Astrocyte (in vitro differentiated cells and primary cell): ENCODE results near the gene GSG1L. TPM values are rescaled to one million over a fixed set of nuclear protein-coding genes. Genes with fewer than 3 reads are reported as not detected.
A peak's percentile ranks its signal among the peaks of the same experiment; 100 is the strongest.

Source experiments
- DNase-seq: peaks from one replicate; pipeline ENCODE4 v3.0.0-alpha.2; 2010; ENCODE audit warnings: low read depth
- FAIRE-seq: peaks from 2 replicates; lab custom pipeline; 2011; peaks lifted over from hg19 to GRCh38; lab: Jason Lieb, UNC
- H2AFZ ChIP-seq: 2 replicates; pipeline ENCODE4 v1.6.0; 2012; ENCODE audit warnings: low read depth, low read length, inconsistent platforms
- H3K27ac ChIP-seq: 2 replicates; pipeline ENCODE4 v1.5.1; 2011; ENCODE audit warnings: low read depth, low read length, inconsistent platforms
- H3K27me3 ChIP-seq: 2 replicates; pipeline ENCODE4 v1.6.0; 2011; ENCODE audit warnings: low read length, inconsistent platforms; ENCODE audit not compliant: insufficient read depth
- H3K36me3 ChIP-seq: 2 replicates; pipeline ENCODE4 v1.5.1; 2011; ENCODE audit warnings: low read length, inconsistent platforms; ENCODE audit not compliant: insufficient read depth
- H3K4me1 ChIP-seq: 2 replicates; pipeline ENCODE4 v1.5.1; 2011; ENCODE audit warnings: low read length, inconsistent platforms; ENCODE audit not compliant: insufficient read depth
- H3K4me2 ChIP-seq: 2 replicates; pipeline ENCODE4 v1.6.0; 2012; ENCODE audit warnings: low read length, inconsistent platforms
- H3K4me3 ChIP-seq: 2 replicates; pipeline ENCODE4 v1.5.1; 2011; ENCODE audit warnings: low read depth, mild to moderate bottlenecking, low read length, inconsistent platforms; ENCODE audit not compliant: insufficient read depth
- H3K79me2 ChIP-seq: 2 replicates; pipeline ENCODE4 v1.6.0; 2012; ENCODE audit warnings: mild to moderate bottlenecking, low read length, inconsistent platforms; ENCODE audit not compliant: insufficient read depth
- H3K9ac ChIP-seq: 2 replicates; pipeline ENCODE4 v1.6.0; 2012; ENCODE audit warnings: mild to moderate bottlenecking, low read length, inconsistent platforms
- H3K9me3 ChIP-seq: 2 replicates; pipeline ENCODE4 v1.5.1; 2012; ENCODE audit warnings: low read depth, mild to moderate bottlenecking, low read length, inconsistent platforms; ENCODE audit not compliant: insufficient read depth
- H4K20me1 ChIP-seq: 2 replicates; pipeline ENCODE4 v1.6.0; 2012; ENCODE audit warnings: low read length, inconsistent platforms; ENCODE audit not compliant: insufficient read depth
- H3K27ac Mint-ChIP-seq: one replicate; pipeline ENCODE4 v1.8.0; 2021; ENCODE audit warnings: mild to moderate bottlenecking, mixed read lengths; ENCODE audit not compliant: unreplicated experiment
- H3K27me3 Mint-ChIP-seq: one replicate; pipeline ENCODE4 v1.8.0; 2021; ENCODE audit warnings: low read depth, mixed read lengths; ENCODE audit not compliant: unreplicated experiment
- H3K36me3 Mint-ChIP-seq: one replicate; pipeline ENCODE4 v1.8.0; 2021; ENCODE audit warnings: low read depth, mixed read lengths; ENCODE audit not compliant: unreplicated experiment
- H3K4me1 Mint-ChIP-seq: one replicate; pipeline ENCODE4 v1.8.0; 2021; ENCODE audit warnings: low read depth, mixed read lengths; ENCODE audit not compliant: unreplicated experiment
- H3K4me3 Mint-ChIP-seq: one replicate; pipeline ENCODE4 v1.8.0; 2021; ENCODE audit warnings: mild to moderate bottlenecking, moderate library complexity, mixed read lengths; ENCODE audit not compliant: unreplicated experiment
- H3K9me3 Mint-ChIP-seq: one replicate; pipeline ENCODE4 v1.8.0; 2021; ENCODE audit warnings: mild to moderate bottlenecking, mixed read lengths; ENCODE audit not compliant: unreplicated experiment
- CTCF ChIP-seq: IDR thresholded peaks from 2 replicates; pipeline ENCODE4 v1.5.1; 2011; ENCODE audit warnings: low read depth, mild to moderate bottlenecking, inconsistent platforms, low read length, moderate library complexity; ENCODE audit not compliant: insufficient read depth
- EZH2 ChIP-seq: IDR thresholded peaks from 2 replicates; pipeline ENCODE4 v1.6.1; 2012; ENCODE audit warnings: mild to moderate bottlenecking, low read length, inconsistent platforms; ENCODE audit not compliant: insufficient read depth
- total RNA-seq: library from RNA; stranded (reverse); gene quantifications from 2 replicates; pipeline ENCODE4 v1.2.1, GENCODE V29; 2021

The GSG1L gene
- total RNA-seq, 1 donor from 2014 or later = not detected

- Mint-ChIP-seq H3K27ac (no peak overlapping the region), H3K36me3 (peaks cover 19% of the 10 kb centered on the region), H3K4me3 (no peak overlapping the region), H3K4me1 (peaks cover 4% of the 10 kb centered on the region), H3K9me3 (peaks cover 1% of the 10 kb centered on the region), H3K27me3 (no peaks in the 10 kb centered on the region)
- DNase-seq = no peak
- H3K79me2 ChIP-seq = no peaks in the 10 kb centered on the region
- no peaks in the 10 kb centered on the region for H3K36me3 ChIP-seq
- no peak overlapping the region for H3K9ac ChIP-seq
- TF ChIP-seq CTCF = no peak
- no peak for TF ChIP-seq EZH2
- no peaks in the 10 kb centered on the region for H3K9me3 ChIP-seq
- no peak overlapping the region for H2AFZ ChIP-seq
- no peak for FAIRE-seq
- H3K27ac ChIP-seq = peak overlapping the region; percentile 24
- peak overlapping the region; percentile 35 for H3K4me2 ChIP-seq
- H3K4me3 ChIP-seq = no peak overlapping the region
- peaks cover 11% of the 10 kb centered on the region for H3K4me1 ChIP-seq
- no peaks in the 10 kb centered on the region for H4K20me1 ChIP-seq
- H3K27me3 ChIP-seq = no peaks in the 10 kb centered on the region
These were observed 314.0 kb downstream of the GSG1L start for GRCh38 chr16:27749547-27749875.

GRCh38 chr16:27748868-27749546 lies 314.5 kb downstream of the GSG1L start:
- Histone ChIP-seq H3K4me3 (no peak overlapping the region), H3K27me3 (no peaks in the 10 kb centered on the region), H4K20me1 (no peaks in the 10 kb centered on the region), H3K9ac (no peak overlapping the region), H3K4me2 (peak overlapping the region; percentile 35), H2AFZ (no peak overlapping the region), H3K36me3 (no peaks in the 10 kb centered on the region), H3K27ac (peak overlapping the region; percentile 24), H3K4me1 (peaks cover 11% of the 10 kb centered on the region), H3K9me3 (no peaks in the 10 kb centered on the region), H3K79me2 (no peaks in the 10 kb centered on the region)
- Mint-ChIP-seq H3K9me3 (peaks cover 1% of the 10 kb centered on the region), H3K4me1 (peaks cover 4% of the 10 kb centered on the region), H3K4me3 (no peak overlapping the region), H3K27ac (no peak overlapping the region), H3K27me3 (no peaks in the 10 kb centered on the region), H3K36me3 (peaks cover 17% of the 10 kb centered on the region)
- peak; percentile 11 for TF ChIP-seq CTCF
- no peak for TF ChIP-seq EZH2
- peak; percentile 91 for FAIRE-seq
- peak; percentile 80 for DNase-seq

GRCh38 chr16:27747946-27748345 lies 315.6 kb downstream of the GSG1L start:
- H3K9me3 ChIP-seq = no peaks in the 10 kb centered on the region
- no peaks in the 10 kb centered on the region for H3K79me2 ChIP-seq
- H3K4me1 ChIP-seq = peaks cover 11% of the 10 kb centered on the region
- TF ChIP-seq CTCF (no peak), EZH2 (no peak)
- peaks cover 4% of the 10 kb centered on the region for H3K4me1 Mint-ChIP-seq
- FAIRE-seq (no peak), DNase-seq (no peak)
- H3K36me3 Mint-ChIP-seq = peaks cover 22% of the 10 kb centered on the region
- no peak overlapping the region for H3K4me2 ChIP-seq
- no peaks in the 10 kb centered on the region for H3K27me3 Mint-ChIP-seq
- H3K36me3 ChIP-seq = no peaks in the 10 kb centered on the region
- no peak overlapping the region for H3K27ac ChIP-seq
- no peaks in the 10 kb centered on the region for H4K20me1 ChIP-seq
- H3K9me3 Mint-ChIP-seq = peaks cover 1% of the 10 kb centered on the region
- no peaks in the 10 kb centered on the region for H3K27me3 ChIP-seq
- no peak overlapping the region for H2AFZ ChIP-seq
- no peak overlapping the region for H3K4me3 ChIP-seq
- no peak overlapping the region for H3K9ac ChIP-seq
- no peak overlapping the region for H3K27ac Mint-ChIP-seq
- no peak overlapping the region for H3K4me3 Mint-ChIP-seq
